Activated CD4-positive, alpha-beta T cell treated with anti-CD3 and anti-CD28 coated beads, Interleukin-2, amount 50 U/mL, for 48 hours (primary cell): ENCODE measurements around the gene TUT7.
"Not testable (repeated sequence)": the region's sequence is repeated elsewhere in the genome, so short reads cannot be mapped to it uniquely, and the experiment has no call there.

Source experiments
- DNase-seq, 2 experiments: peaks; one replicate each; pipeline ENCODE4 v3.0.0-alpha.2; 2020

The TUT7 gene

DNA sequence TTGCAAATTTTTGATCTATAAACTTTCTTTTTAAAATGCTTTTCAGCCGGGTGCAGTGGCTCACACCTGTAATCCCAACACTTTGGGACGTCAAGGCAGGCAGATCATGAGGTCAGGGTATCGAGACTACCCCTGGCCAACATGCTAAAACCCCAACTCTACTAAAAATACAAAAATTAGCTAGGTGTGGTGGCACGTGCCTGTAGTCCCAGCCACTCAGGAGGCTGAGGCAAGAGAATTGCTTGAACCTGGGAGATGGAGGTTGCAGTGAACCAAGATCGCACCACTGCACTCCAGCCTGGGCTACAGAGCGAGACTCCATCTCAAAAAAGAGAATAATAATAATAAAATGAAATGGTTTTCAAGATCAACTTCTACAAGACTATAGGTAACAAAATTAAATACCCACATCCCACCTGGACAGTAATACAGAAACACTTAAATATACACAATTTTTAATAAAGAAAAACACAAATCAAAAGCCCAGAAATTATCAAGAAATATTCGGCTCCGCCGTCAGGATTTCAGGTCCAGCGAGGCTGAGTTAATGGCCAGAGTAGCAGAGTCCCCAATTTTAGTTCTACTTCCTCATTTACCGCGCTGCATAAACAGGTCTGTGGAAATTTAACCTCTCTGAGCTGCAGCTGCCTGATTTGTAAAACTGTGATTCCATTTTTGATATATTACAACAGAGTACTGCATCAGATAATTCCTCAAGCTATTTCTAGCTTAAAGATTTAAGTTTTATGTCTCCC is 4.0 kb downstream of the TUT7 start:
- no peak for DNase-seq

- no peak for DNase-seq
Measured at GRCh38 chr9:86349271-86349670, 4.9 kb downstream of the TUT7 start.

GRCh38 chr9:86347991-86348390 is 6.2 kb downstream of the TUT7 start:
- DNase-seq, result no peak

GRCh38 chr9:86344818-86345217 is 9.4 kb downstream of the TUT7 start:
- no peak for DNase-seq

GRCh38 chr9:86342269-86342668 is 11.9 kb downstream of the TUT7 start:
- DNase-seq, result no peak

DNA sequence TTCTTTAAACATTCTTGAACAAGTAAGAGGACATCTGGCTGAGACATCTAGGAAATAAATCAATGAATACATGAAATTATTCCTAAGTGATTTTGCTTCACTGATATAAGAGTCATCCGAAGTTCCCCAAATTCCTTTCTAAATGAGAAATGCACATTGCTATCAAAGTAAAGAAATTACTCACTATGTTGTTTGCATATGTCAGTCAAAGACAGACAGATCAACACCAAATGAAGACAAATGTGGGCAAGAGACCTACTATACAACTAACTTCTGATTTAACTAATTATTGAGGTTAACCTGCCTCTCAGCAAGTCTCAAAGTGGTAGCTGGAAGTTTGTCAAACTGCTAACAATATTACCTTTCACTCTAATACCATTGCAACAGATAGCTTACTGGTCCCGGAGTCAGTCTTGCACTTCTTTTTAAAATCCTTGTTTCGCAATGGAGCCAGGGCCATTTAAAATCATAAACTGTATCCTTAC is 13.2 kb downstream of the TUT7 start:
- no peak for DNase-seq

- no peak for DNase-seq
Measured at GRCh38 chr9:86340356-86341006, 13.7 kb downstream of the TUT7 start.

- DNase-seq, result no peak
Measured at GRCh38 chr9:86337469-86338108, 16.6 kb downstream of the TUT7 start.

DNA sequence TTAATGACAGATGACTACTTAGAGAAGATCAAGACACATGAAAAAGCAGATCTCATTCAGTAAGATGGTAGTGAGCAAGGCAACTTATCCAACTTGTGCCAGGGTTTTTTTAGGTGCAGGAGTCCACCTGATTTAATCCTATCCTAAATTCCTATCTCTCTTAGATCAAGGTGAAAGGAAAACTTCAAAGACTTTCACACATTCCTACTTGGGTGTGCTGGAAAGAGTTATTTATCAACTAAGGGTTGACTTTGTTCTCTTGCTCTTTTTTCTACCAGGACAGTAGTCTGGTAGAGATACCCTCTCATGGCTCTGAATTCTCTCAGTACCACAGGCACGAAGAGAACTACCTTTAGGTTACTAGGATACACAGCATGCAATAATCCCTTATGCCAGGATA is 18.2 kb downstream of the TUT7 start:
- no peak for DNase-seq

DNA sequence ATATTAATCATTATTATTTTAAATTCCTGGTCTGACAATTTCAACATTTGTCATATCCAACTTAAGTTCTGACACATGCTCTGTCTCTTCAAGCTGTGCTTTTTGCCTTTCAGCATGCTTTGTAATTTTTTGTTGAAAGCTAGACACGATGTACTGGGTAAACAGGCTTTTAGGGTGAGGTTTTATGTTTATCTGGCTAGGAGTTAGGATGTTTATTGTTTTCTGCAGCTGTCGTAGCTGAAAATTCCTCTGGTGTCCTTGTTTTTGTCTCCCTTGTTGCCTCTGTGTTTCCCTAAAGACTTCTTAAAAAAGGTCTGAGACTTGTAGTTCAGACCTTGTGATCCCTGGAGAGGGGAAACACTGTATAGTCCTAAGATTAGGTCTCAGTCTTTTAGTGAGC is 20.6 kb downstream of the TUT7 start:
- DNase-seq, result no peak

GRCh38 chr9:86330186-86330585 is 24.0 kb downstream of the TUT7 start:
- DNase-seq, result no peak

GRCh38 chr9:86329649-86330048 is 24.6 kb downstream of the TUT7 start:
- no peak for DNase-seq

DNA sequence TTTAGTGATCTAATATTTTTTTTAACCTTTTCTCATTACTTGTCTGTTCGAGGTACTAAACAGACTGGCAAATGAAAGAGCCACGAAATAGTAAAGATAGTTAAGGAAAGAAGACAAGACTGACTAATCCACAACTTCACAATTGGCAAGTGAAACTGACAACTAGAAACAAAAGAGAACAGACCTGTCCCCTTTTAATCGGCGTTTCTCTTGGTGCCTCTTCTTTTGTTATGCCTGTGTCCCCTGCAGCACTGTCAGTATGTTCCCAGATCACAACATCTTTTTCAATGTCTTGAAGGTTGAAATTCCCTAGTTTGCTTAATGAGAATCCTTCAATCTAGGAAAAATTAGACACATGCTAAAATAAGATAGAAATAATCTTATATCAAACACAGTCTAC is 26.1 kb downstream of the TUT7 start:
- DNase-seq, result no peak

DNA sequence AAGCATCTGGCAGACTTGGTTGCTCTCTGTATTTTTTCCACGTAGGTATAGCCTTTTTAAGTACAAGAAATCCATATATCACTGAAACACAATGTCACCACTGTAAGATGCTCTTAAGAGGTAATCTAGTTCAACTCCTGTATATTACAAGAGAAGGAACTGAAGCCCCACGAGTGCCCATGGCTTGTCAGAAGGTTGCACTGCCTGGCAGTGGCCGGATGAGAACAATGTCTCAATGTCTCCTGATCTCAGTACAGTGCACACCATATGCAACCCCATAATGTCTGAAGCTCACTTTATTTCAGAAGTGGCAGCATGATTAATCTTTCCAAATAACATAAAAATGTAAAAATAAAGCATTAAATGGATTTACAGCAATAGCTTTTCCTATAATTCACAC is 27.7 kb downstream of the TUT7 start:
- no peak for DNase-seq

DNA sequence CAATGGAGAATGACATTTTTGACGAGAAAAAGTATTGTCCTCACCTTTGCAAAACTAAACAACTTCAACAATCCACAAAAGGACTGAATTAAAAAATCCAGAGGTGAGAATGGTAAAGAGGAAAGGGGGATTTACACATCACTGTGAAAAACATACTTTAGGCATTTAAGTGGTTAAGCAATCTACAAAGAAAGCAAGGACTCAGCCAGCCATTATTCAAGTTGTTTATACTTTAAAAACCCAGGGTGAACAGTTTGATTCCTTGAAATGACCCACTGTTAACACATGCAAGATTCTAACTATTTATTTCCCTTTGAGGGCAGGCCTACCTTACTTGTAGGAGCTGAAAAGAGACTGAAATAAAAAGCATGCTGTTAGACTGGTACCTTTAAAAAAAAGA is 29.3 kb downstream of the TUT7 start:
- no peak for DNase-seq

- no peak for DNase-seq
Measured at GRCh38 chr9:86324308-86324707, 29.9 kb downstream of the TUT7 start.

GRCh38 chr9:86322973-86323644 is 31.1 kb downstream of the TUT7 start:
- DNase-seq, result no peak

DNA sequence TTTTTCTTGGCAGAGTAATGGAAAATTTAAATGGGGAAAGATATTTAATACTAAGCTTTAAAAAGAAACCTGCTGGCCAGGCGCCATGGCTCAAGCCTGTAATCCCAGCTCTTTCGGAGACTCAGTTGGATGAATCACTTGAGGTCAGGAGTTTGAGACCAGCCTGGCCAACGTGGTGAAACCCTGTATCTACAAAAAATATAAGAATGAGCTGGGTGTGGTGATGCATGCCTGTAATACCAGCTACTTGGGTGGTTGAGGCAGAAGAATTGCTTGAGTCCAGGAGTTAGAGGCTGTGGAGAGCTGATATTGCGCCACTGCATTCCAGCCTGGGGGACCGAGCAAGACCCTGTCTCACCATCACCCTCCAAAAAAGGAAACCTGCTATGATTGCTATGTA is 32.8 kb downstream of the TUT7 start:
- DNase-seq, result no peak

GRCh38 chr9:86318187-86318586 is 36.0 kb downstream of the TUT7 start:
- DNase-seq, result no peak

DNA sequence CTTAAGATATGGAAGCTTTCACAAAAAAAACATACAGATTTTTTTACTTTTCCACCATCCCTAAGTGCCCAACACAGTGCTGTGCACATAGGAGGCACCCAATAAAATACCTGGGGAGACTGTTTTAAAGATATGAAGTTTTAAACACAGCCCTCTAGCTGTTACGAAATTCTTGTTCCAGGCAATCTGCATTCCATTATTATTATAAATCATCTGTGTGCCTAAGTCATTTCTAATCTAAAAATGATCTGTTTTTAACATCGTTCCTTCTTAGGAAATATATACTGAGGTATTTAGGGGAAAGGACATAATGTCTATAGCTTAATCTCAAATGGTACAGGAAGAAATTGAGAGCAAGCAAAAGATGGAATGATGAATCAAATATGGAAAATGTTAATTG is 39.1 kb downstream of the TUT7 start:
- DNase-seq, result no peak

- DNase-seq, result not testable (repeated sequence)
Measured at GRCh38 chr9:86312959-86313358, 41.3 kb downstream of the TUT7 start.

DNA sequence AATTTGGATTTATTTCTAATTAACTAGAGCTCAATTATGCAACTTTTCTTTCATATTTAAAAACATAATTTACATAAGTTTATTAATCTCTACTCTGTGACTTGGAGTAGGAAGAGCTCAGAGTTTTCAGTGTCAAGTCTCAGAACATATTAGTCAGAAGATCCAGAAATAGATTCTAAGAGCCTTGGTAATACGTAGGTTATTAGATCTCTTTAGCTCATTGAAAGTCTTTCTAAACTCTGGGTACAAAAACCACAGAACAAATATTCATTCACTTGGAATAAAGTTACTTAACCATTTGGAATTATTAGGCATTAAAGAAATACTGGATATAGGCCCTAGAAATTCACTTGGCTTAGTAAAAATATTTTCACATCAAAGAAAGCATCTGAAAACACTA is 45.5 kb downstream of the TUT7 start:
- no peak for DNase-seq

DNA sequence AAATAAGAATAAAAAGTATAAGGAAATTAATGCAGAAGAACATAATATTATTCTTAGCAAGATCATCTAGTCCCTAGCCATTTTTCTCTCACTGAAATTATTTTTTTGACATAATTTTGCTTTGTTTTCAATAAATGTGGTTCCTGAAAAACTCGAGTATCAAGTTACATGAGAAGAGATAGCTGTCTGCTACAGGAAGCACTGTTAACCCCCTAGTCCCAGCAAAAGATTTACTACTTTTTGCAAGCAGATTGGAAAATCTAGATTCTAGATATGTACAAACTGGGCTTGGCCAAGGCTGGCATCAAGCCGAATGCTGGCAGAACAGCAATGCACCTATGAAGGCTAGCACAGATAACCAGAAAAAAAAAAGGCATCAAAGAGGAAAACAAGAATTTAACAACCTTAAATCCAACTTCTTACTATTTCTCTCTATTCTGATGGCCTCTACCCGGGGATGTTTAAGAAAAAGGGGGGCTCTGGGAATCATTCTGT is 49.9 kb downstream of the TUT7 start:
- no peak for DNase-seq
